ENCODE data around the gene CREG1.

CREG1 gene

GRCh38 chr1:167515461-167515860 lies 38.1 kb downstream of the CREG1 start:
- no peak for DNase-seq (ENCODE audit: low read depth)
- H3K4me3 ChIP-seq (ENCODE audit: low read length) = no peak overlapping the region
- TF ChIP-seq CTCF (IDR thresholded peaks at IDR 0.05; ENCODE audit: insufficient read depth, low read depth, low read length, missing control alignments) = no peak

- no peak for DNase-seq (ENCODE audit: low read depth)
- no peak for TF ChIP-seq CTCF (IDR thresholded peaks at IDR 0.05; ENCODE audit: insufficient read depth, low read depth, low read length, missing control alignments)
- no peak overlapping the region for H3K4me3 ChIP-seq (ENCODE audit: low read length)
Observed at GRCh38 chr1:167514288-167514687, 39.3 kb downstream of the CREG1 start.

- no peak for TF ChIP-seq CTCF (IDR thresholded peaks at IDR 0.05; ENCODE audit: insufficient read depth, low read depth, low read length, missing control alignments)
- no peak overlapping the region for H3K4me3 ChIP-seq (ENCODE audit: low read length)
- no peak for DNase-seq (ENCODE audit: low read depth)
Observed at GRCh38 chr1:167512046-167512654, 41.4 kb downstream of the CREG1 start.

- no peak overlapping the region for H3K4me3 ChIP-seq (ENCODE audit: low read length)
- no peak for DNase-seq (ENCODE audit: low read depth)
- no peak for TF ChIP-seq CTCF (IDR thresholded peaks at IDR 0.05; ENCODE audit: insufficient read depth, low read depth, low read length, missing control alignments)
Observed at GRCh38 chr1:167511374-167511986, 42.1 kb downstream of the CREG1 start.

- no peak for DNase-seq (ENCODE audit: low read depth)
- TF ChIP-seq CTCF (IDR thresholded peaks at IDR 0.05; ENCODE audit: insufficient read depth, low read depth, low read length, missing control alignments) = no peak
- no peak overlapping the region for H3K4me3 ChIP-seq (ENCODE audit: low read length)
Observed at GRCh38 chr1:167510881-167511280, 42.7 kb downstream of the CREG1 start.

GRCh38 chr1:167510244-167510643 lies 43.3 kb downstream of the CREG1 start:
- no peak for TF ChIP-seq CTCF (IDR thresholded peaks at IDR 0.05; ENCODE audit: insufficient read depth, low read depth, low read length, missing control alignments)
- no peak overlapping the region for H3K4me3 ChIP-seq (ENCODE audit: low read length)
- no peak for DNase-seq (ENCODE audit: low read depth)

GRCh38 chr1:167509587-167509986 lies 44.0 kb downstream of the CREG1 start:
- no peak for DNase-seq (ENCODE audit: low read depth)
- TF ChIP-seq CTCF (IDR thresholded peaks at IDR 0.05; ENCODE audit: insufficient read depth, low read depth, low read length, missing control alignments) = no peak
- H3K4me3 ChIP-seq (ENCODE audit: low read length) = no peak overlapping the region

Data from epithelial cell of esophagus (primary cell).